ENCODE measurements around the gene MNT.

The MNT gene

DNA sequence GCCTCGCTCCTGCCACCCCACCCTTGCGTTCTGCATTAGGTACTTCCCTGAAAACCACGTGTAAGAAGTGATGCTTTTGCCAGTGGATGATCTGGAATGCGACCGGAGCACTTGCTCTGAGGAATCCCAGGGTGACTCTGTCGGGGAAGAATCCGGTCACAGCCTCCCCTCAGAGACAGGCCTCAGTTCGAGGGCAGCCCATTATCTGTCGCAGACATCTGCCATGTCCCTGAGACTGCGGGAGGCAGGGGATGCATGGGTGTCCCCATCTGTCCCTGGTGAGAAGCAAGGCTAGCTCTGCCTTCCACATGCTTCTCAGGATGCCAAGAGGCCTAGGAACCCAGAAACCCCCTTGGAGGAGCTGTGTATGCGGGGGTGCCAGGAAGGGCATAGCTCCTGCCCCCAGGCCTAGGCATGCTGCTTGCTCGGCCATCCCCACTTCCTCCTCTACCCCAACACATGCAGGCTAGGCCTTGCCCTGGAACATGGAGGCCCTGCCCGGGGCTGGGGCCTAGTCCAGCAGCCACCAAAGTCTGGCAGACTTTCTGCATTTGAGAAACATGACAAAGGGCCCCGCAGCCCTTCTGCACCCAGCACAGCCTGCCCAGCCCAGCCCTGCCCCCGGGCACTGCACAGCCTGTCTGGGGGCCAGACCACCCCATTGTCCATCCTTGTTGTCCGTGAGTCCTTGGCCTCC, 20.5 kb downstream of the MNT start:
- DNase-seq, result no peak

DNA sequence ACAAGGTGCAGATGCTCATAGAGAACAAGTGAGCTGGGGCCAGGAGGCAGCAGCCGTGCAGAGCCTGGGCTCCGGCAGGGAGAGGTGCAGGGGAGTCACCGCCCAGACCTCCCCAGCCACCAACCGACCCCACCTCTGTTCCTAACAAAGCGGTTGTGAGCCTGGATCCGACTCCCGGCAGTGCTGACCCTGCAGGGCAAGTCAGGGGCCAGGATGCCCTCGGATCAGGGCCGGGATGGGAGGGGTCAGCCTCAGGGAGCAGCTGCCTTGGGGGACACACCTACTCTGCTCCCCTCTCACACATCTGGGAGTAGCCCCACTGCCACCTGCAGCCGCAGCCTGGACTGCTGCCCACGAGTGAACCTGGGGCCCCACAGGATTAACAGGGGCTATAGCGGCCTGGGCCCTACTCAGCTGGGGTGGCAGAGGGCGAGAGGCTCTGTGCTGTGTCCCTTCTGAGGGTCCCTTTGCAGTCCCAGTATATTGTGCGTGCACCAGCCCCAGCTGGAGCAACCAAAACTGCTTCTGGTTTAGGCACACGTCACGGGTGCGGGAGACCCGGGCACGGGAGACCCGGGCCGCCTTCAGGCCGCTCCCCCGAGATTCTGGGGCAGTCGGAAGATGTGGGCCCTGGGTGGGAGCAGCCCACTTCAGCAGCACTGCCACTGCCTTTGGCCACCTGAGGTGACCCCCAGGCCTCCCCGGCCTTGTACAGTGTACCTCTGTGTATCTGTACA, 21.2 kb downstream of the MNT start:
- no peak for DNase-seq

DNA sequence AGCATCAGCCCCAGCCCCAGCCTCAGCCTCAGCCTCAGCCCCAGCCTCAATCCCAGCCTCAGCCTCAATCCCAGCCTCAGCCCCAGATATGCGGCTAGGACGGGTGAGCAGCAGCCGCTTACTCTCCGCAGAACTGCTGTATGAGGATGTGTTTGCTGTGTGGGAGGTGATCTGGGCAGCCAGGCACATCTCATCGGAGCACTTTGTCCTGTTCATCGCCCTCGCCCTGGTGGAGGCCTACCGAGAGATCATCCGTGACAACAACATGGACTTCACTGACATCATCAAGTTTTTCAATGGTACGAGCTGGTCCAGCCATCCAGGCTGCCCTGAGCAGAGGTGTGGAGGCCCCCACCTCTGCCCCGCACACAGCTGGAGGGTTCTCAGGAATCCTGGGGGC, 22.0 kb downstream of the MNT start:
- DNase-seq, result no peak

DNA sequence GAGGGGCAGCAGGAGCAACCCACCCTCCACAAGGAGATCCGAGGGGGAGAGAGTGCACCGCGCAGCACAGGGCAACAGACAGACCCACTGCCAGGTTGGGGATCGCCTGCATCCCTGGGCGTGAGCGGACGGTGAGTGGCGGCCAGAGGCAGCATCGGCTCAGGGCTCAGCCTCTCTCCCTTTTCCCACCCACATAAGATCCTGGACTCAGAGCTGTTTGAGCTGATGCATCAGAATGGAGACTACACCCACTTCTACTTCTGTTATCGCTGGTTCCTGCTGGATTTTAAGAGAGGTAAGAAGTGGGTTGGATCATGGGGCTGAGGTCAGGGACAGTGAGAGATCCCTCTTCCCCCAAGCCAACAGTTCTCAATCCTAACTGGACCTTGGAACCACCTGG, 23.2 kb downstream of the MNT start:
- DNase-seq, result no peak

DNA sequence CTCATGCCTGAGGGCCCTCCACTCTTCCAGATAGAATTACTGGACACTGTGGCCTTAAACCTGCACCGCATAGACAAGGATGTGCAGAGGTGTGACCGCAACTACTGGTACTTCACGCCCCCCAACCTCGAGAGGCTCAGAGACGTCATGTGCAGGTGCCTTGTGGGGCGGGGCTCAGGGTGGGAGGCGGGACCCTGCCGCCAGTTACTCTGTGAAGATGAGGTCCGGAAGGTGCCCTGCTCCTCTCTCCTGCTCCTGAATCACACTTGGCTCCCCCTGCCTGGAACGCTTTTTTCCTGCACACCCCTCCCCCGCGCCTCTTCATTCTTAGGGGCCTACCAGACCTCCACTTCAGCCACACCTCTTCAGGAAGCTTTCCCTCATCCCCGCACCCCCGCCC, 24.8 kb downstream of the MNT start:
- no peak for DNase-seq

DNA sequence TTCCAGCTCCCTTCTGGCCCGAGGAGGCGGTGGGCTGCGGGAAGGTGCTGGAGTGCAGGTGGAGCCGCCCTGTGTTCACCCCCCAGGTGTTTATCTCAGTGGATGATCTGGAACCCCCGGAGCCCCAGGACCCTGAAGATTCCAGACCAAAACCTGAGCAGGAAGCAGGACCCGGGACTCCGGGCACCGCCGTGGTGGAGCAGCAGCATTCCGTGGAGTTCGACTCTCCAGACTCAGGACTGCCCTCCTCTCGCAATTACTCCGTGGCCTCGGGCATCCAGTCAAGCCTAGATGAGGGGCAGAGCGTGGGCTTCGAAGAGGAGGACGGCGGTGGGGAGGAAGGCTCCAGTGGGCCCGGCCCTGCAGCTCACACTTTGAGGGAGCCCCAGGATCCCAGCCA, 25.5 kb downstream of the MNT start:
- DNase-seq, result no peak

DNA sequence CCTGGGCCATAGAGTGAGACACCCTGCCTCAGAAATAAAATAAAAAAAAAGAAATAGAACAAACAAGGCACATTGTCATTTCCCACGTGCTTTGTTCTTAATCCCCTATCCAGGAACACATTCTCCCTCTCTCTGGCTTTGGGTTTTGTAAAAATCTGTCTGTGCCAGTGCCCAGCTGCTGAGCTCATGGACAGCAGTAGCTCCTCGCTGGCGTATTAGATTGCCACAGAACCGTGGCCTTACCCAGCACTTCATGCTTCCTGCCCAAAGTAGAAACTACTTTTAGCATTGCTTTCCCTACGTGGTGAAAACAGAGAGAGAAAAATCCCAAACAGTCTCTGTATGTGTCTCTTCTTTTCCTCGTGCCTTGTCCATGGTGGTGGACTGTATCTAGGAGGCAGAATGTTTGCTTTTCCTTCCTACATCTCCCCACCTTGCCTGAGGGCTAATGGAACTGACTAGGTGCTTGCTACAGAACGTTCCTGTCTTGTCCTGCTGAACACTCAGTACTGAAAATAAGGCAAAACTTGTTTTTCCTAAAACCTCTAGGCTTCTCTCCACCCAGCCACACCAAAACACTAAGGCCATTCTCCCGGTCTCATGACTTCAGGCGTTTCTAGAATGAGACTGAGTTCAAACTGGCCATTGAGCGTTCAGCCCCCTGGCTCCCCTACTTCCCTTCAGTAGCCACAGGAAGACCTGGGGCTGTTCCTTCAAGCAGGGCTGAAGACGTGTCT, 26.1 kb downstream of the MNT start:
- no peak for DNase-seq

DNA sequence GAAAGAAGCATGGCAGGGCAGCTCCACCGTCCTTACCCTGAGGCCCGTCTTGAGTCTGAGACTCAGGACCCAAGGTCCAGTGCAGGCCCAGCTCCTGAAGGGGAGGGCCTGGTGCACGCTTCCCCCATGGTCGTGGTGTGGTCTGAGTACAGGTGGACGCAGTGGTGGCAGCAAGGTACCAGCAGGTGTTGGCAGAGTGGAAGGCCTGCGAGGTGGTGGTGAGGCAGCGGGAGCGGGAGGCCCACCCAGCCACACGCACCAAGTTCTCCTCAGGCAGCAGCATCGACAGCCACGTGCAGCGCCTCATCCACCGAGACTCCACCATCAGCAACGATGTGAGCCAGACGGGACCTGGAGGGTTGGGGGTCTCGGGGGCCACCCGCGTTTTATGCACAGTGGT, 27.7 kb downstream of the MNT start:
- DNase-seq, result no peak

DNA sequence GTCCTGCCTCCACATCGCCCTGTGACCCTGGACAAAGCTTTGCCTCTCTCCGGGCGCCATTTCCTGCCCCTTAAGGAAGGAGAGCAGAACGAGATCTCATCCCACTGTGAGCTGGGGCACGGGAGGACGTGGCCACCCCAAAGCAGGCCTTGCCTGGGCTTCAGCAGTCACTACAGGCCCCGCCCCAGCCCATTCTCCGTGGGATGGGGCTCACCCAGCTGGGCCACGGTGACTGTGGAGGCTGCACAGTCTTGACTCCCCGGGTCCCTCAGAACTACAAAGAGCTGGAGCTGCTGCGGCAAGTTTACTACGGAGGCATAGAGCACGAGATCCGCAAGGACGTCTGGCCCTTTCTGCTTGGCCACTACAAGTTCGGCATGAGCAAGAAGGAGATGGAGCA, 28.2 kb downstream of the MNT start:
- no peak for DNase-seq

DNA sequence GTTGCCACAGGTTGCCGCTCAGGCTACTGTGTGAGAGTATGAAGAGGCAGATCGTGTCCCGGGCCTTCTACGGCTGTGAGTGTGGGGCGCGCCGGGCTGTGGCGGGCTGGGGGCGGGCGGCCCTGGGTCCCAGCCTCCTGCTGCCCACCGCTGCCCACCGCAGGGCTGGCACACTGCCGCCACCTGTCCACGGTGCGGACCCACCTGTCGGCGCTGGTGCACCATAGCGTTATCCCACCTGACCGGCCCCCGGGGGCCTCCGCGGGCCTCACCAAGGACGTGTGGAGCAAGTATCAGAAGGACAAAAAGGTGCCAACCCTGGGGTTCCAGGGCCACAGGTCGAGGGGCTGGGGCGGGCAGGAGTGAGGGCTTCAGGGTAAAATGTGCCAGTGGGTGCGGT, 28.7 kb downstream of the MNT start:
- no peak for DNase-seq

DNA sequence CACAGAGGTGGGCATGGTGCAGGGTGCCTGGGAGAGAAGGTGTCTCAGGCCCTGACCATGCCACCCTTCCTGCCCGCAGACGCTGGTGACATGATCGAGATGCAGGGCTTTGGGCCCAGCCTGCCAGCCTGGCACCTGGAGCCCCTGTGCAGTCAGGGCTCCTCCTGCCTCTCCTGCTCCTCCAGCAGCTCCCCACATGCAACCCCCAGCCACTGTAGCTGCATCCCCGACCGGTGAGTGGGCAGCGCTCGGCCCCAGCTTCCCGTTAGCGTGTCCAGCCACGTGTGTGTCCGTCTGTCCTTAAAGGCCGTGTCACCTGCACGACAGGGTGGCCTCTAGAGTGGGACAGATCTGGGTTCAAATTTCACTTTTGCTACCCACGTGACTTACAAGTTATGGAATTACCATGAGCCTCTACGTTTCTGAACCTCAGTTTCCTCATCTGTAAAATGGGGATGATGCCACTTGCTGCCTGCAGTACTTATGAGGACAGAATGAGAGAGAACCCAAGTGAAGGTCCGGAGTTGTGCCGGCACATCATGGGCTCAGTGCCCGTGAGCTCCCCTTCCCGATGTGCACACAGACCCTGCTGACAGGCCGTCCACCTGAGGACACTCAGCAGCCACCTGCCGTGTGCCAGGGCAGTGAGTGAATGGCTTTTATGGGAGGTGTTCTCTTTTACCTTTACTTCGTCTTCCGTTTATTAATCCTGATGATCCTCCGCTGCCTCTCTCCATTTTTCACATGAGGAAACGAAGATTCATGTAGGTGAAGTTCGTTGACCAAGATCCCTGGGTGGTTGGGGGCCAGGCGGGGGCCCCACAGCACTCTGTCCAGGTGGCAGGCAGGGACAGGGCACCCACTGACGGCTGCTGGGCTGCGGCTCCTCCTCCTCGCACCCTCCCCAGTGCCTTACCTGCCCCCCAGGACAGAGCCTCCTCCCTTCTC, 29.4 kb downstream of the MNT start:
- no peak for DNase-seq

DNA sequence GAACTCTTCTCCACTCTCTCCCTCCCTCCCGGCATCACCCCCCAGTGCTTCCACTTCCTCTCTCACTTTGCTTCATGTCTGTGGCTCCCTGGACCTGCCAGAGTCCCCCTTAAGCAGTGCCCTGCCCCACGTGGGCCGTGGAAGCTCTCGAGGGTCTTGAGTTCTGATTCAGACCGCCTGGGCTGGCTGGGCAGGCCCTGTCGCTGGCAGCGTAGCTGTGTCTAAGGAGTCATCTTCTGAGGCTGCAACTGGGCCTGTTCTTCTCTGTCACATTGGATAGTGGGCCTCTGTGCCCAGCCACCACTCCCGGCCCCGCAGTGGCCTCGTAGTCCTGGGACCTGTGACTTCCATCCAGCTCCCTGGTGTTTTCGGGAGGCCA, 30.7 kb downstream of the MNT start:
- no peak for DNase-seq

DNA sequence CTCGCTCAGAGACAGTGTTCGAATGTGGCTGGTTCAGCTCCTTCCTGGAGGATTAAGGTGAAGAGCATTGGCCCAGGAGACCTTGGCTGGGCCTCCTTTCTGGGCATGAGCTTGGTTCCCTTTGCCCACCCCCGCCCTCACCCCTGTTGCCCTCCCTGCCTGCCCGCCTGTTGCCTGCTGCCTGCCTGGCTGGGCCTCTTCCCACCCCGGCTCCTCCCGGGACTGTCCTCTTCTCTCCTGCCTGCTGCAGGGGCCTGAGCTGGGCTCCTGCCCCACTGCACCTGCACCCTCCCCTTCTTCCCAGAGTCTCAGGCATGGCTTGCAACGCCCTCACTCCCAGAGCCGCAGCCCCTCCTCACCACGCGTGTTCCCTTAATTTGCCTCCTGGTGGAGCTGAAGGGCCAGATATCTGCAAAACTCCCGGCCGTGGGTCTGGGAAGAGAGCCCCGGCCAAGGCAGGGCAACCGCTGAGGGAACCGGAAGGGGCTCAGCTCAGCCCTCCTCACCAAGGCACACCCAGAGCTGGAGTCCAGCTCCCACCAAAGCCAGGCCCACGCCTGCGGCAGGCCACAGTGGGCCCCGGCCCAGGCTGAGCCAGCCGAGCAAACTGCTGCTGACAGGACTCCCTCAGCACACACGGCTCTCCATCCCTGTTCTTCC, 31.2 kb downstream of the MNT start:
- DNase-seq, result no peak

DNA sequence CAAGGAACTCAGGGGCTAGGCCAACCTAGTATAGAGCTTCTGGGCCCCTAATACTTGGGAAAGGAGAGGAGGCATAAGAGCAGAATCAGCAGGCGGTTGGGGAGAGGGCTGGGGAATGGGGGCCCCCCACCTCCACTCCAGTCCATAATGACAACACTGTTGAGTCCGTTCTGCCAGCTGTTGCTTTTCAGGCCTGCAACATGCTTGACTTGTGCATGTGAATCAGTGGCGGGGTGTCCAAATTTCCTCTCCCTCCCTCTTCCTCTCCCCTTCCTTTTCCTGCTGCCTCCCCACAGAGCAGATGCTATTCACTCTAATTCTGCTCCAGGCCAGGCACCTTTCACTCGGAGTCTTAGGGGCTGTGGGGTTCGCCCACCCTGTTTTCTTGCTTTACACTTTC, 31.8 kb downstream of the MNT start:
- no peak for DNase-seq

DNA sequence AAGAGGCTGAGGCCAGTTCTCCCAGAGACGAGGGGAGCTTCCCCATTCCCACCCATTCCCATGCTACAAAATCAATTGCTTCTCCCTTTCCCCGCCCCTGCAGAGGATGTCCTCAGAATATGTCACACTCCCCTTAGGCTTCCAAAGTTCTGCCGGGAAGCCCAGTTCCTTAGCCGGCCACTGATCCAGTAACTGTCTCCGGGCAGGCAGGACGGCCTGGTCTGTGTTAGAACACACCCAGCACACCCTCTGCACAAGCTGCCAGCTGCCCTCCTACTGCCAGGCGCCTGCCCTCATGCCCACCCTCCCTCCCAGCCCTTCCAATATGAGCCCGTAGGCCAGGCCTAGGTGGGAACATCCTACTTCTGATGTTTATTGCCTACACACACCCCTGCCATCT, 32.5 kb downstream of the MNT start:
- DNase-seq, result no peak

DNA sequence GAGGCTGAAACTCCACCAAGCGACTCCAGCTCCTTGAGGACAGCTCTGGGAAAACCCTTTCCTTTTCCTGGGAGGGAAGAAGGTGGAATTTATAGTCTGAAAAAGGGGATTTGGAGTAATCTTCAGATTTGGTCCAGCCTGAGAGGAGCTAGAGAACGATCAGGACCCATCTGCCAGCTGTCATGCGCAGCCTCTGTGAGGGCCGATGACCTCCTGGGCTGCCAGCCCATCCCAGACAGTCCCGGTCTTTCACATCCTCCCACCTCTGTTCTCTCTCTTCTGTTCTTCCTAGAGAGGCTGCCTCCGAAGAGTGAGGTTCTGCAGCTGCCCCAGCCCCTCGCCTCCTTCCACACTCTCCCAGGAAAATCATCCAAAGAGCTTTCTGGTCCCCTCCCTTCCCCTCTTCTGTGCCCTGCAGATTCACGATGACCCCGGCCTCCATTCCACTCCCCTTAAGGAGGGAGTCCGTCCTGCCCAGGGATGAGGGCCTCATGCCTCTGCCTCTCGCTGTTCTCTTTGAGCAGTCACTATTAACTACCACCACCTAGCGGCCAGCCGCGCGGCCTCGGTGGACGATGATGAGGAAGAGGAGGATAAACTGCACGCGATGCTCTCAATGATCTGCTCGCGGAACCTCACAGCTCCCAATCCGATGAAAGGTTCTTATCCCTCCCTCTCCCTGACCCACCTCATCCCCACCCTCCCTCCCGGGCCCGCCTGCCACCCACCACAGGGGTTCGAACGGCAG, 33.9 kb downstream of the MNT start:
- no peak for DNase-seq

DNA sequence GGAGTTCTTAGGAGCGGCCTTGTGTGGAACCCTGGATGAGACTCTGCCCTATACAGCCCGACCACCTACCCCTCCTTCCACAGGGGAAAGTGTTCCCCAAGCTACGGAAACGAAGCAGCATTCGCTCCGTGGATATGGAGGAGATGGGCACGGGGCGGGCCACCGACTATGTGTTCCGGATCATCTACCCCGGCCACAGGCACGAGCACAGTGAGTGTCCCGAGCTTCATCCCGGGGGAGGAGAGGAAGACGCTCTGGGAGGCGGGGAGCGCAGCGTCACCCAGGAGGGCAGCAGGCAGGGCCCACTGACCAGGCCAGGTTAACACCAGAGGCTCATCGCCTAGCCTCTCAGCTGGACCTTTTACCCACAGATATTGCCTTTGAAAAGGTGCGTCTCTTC, 35.7 kb downstream of the MNT start:
- DNase-seq, result no peak

DNA sequence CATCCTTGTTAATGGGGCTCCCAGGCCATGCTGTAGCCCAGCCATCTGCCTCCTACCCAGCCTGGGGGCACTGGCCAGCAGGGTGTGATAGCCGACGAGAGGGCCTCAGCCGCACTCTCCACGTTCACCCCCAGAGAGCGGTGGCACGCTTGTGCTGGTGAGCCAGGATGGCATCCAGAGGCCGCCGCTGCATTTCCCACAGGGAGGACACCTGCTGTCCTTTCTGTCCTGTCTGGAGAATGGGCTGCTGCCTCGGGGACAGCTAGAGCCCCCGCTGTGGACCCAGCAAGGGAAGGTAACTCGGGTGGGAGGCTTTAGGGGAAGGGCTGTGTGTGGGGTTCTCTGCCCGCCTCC, 36.1 kb downstream of the MNT start:
- no peak for DNase-seq

DNA sequence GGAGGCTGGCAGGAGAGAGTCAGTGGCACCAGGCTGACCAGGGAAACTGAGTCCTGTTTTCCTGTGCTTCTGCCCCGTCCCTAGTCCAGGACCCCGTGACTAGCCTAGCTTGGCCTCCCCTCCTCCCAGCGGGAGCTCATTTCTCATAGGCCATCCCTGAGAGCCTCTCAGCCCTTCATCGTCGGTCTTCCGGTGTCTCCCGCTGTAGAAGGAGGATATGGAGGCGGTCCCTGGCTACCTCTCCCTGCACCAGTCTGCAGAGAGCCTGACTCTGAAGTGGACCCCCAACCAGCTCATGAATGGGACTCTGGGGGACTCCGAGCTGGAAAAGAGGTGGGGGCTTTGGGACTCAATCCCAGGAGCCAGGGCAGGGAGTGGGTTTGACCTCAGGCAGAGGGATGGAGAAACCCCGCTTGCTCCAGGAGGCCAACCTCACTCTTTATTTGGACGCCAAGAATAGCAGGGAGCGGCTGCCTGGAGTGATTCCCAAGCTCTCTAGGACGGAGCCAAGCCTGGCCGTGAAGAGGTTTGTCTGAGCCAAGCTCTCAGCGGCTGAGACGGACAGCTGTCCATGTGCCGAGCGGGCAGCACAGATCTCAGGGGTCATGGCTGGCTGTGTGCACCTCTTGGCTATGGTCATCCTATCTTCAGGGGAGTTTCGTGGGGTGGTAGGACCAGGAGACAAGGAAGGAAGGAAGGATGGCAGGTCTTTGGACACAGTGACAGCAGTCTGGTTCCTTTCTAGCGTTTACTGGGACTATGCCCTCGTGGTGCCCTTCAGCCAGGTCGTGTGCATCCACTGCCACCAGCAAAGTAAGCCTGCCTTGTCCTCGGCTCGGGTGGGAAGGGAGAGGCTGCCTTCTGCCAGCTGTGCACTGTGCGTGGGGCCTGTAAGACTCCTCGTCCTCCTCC, 36.8 kb downstream of the MNT start:
- no peak for DNase-seq

DNA sequence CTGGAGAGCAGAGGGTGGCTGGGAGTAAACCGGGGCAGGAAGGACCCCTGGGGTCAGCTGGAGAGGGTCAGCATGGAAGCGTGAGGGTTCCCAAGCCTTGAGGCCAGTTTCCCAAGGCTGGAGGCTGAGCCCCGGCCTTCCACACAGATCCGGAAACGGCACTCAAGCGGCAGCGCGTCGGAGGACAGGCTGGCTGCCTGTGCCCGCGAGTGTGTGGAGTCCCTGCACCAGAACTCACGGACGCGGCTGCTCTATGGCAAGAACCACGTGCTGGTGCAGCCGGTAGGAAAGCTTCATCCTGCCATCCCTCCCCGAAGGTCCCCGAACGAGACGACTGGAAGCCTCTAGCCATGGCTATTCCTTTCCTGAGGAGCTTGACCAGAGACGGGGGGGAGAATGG, 37.5 kb downstream of the MNT start:
- DNase-seq, result no peak

DNA sequence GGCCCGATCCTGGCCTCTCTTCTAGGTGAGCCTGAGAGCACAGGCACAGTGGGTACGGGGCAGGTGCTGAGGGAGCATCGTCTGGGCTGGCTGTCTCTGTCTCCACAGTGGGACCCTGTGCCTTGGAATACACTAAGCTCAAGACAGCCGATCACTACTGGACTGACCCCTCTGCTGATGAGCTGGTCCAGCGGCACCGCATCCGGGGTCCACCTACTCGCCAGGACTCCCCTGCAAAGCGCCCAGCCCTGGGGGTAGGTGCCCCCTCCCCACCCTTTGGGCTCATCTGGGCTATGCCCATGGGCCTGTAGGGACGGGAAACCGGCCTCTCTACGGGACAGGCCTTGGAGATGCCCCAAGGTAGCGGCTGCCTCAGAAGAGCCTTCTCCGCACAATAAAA, 38.0 kb downstream of the MNT start:
- DNase-seq, result no peak
